Neuron (in vitro differentiated cells): ENCODE measurements around the gene ARMH3.

Experiments
- H2AFZ ChIP-seq: one replicate; pipeline ENCODE4 v1.6.1; 2013; ENCODE audit warnings: low read depth, mild to moderate bottlenecking, inconsistent platforms, low read length, moderate library complexity
- H3K27me3 ChIP-seq: one replicate; pipeline ENCODE4 v1.6.1; 2013; ENCODE audit warnings: low read length; ENCODE audit not compliant: insufficient read depth
- H3K36me3 ChIP-seq: one replicate; pipeline ENCODE4 v1.6.1; 2013; ENCODE audit warnings: low read length; ENCODE audit not compliant: insufficient read depth
- H3K4me1 ChIP-seq: one replicate; pipeline ENCODE4 v1.6.1; 2013; ENCODE audit warnings: low read length; ENCODE audit not compliant: insufficient read depth
- H3K4me3 ChIP-seq: 2 replicates; pipeline ENCODE4 v1.5.1; 2013; ENCODE audit warnings: mild to moderate bottlenecking, low read length, moderate library complexity
- H3K9me3 ChIP-seq: one replicate; pipeline ENCODE4 v1.6.1; 2013; ENCODE audit warnings: low read length

ARMH3 gene

DNA sequence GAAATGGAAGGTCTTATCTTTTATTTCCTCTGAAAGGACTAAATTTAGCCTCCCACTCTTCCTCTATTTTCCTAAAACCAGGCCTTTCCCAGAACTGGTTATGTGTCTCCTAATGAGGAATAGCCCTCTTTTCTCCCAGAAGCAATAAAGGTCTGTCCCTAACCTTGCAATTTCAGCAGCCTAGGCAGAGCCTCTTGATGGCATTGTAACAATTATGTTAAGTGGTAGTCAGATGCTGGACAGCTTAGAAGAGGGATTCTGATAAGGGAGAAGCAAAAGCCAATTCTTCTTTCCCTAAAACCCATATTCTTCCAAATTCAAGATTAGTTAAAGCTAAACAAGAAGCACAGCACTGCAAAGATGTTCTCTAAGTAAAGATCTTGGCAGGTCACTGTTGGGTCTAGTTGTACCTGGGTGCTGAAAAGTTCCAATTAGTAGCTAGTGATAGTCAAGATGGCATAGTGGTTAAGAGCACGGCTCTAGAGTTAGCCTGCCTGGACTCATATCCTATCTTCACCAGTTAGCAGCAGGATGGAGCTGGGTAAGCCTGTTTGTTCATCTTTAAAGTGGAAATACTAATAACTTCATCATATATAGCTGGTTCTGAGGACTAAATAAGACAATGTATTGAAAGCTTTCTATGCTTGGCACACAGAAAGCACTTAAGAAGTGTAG lies 198.0 kb downstream of the ARMH3 start:
- Histone ChIP-seq H2AFZ (no peak overlapping the region), H3K36me3 (no peaks in the 10 kb centered on the region), H3K4me3 (no peak overlapping the region), H3K4me1 (no peaks in the 10 kb centered on the region), H3K27me3 (no peaks in the 10 kb centered on the region), H3K9me3 (no peaks in the 10 kb centered on the region)

DNA sequence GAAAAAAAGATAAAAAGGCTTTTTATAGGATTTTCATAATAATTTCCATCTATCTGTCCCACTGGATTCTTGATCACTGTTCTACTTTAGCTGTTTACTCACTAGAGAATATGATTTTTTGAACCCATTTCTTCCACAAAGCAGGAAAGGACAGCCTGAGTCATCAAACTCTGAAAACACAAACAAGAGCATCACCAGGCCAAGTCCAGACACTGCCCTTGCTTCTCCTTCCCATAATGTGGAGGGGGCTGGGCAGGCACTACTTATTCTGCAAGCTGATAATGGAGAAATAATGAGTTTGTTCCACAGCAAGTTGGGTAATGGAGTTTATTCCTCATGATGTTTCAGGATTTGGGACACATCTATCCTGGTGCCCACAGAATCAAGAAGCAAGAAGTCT lies 199.3 kb downstream of the ARMH3 start:
- H3K9me3 ChIP-seq, result no peaks in the 10 kb centered on the region
- no peak overlapping the region for H3K4me3 ChIP-seq
- no peaks in the 10 kb centered on the region for H3K4me1 ChIP-seq
- no peak overlapping the region for H2AFZ ChIP-seq
- H3K27me3 ChIP-seq, result no peaks in the 10 kb centered on the region
- H3K36me3 ChIP-seq, result no peaks in the 10 kb centered on the region

DNA sequence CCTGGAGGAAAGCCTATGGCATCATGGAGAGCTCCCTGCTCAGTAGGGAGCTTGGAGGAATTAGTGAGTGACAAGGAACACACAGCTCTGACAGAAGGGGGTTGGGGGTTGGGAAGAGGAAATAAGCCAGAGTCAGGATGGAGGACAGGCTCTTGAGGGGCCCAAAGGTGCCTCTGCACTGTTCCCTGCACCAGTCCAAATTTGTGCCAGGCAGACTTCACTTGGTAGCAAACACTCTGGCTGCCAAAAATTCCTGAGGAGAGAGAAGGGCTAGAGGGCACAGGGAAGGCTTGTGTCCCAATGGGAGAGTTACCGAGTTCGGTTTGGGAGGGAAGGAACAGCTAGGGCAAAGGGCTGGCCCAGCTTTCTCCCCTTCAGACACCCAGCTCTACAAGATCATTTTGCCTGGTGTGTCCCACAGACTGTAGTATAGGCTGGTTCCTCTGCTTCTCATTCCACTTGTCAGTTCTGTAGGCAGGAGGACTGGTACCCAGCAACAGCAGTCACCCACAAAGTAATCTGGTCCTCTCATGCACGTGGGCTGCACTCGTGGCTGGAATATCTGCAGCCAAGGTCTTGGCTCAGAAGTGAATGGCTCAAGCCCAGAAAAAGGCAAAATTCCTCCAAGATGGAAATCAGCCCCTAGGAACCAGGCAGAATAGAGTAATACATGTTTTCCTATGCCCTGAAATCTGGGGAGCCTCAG lies 204.4 kb downstream of the ARMH3 start:
- Histone ChIP-seq H3K4me1 (no peaks in the 10 kb centered on the region), H3K4me3 (no peak overlapping the region), H3K9me3 (no peaks in the 10 kb centered on the region), H3K36me3 (peaks cover 2% of the 10 kb centered on the region), H3K27me3 (no peaks in the 10 kb centered on the region), H2AFZ (no peak overlapping the region)

DNA sequence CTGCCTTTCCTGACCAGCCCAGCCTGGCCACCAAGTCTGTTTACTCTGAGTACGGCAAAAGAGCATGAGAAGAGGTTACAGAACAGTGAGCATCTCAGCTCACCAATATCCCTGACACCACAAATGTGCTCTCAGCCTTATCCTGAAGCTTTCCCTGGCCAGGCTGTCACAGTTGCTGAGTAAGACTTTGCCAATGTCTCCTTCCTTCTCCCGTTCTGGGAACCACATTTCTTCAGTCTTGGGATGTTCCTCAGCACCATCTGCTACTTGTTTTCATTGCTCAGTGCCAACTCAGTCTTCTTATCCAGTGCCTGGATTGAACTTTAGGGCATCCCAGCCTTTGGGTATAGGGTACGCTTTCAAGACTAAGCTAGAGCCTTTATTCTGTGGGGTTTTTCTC lies 205.2 kb downstream of the ARMH3 start:
- H3K4me3 ChIP-seq, result no peak overlapping the region
- H3K4me1 ChIP-seq, result no peaks in the 10 kb centered on the region
- H3K27me3 ChIP-seq, result no peaks in the 10 kb centered on the region
- peaks cover 3% of the 10 kb centered on the region for H3K36me3 ChIP-seq
- H3K9me3 ChIP-seq, result no peaks in the 10 kb centered on the region
- H2AFZ ChIP-seq, result no peak overlapping the region

DNA sequence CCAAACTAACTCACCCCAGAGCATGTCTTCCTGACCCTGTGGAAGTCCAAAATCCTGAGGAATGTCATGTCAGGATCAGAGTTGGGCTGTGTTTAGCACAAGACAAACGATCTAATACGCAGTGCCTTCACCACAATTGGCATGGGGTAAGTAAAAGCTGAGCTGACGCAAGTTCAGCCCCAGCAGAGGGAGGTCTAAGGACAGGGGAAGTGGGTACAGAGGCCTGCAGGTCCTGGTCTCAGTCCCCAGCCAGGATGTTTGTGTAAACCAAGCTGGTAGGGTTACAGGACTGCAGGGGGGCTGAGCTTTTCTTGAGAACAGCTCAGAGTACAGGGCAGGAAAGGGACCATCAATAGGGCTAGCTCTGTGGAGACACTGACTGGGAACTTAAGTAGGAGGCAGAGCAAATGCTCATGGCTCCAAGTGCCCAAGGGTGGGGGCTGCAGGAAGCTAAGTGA lies 207.1 kb downstream of the ARMH3 start:
- H3K9me3 ChIP-seq, result no peaks in the 10 kb centered on the region
- H2AFZ ChIP-seq, result no peak overlapping the region
- H3K4me3 ChIP-seq, result no peak overlapping the region
- no peaks in the 10 kb centered on the region for H3K27me3 ChIP-seq
- H3K36me3 ChIP-seq, result peaks cover 5% of the 10 kb centered on the region
- no peaks in the 10 kb centered on the region for H3K4me1 ChIP-seq

DNA sequence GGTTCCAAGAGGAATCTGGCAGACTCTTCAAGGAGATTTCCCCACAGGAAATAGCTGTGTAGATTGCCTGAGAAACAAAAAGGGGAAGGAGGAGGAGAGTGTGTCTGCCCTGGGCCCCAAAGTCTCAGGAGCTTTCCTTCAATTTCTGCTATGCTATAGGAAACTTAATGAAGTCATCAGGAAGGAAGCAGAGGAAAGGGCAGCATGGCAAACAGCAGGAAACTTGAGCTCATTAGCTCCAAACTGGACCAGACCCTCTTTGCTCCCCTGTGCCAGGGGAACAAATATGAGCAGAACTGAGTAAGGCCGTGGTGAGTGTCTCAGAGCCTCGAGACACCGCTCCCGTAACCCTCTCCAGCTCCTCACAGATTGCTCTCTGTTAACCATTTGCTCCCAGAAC lies 207.6 kb downstream of the ARMH3 start:
- Histone ChIP-seq H3K36me3 (peaks cover 5% of the 10 kb centered on the region), H3K27me3 (no peaks in the 10 kb centered on the region), H3K4me3 (no peak overlapping the region), H3K4me1 (no peaks in the 10 kb centered on the region), H2AFZ (no peak overlapping the region), H3K9me3 (no peaks in the 10 kb centered on the region)

DNA sequence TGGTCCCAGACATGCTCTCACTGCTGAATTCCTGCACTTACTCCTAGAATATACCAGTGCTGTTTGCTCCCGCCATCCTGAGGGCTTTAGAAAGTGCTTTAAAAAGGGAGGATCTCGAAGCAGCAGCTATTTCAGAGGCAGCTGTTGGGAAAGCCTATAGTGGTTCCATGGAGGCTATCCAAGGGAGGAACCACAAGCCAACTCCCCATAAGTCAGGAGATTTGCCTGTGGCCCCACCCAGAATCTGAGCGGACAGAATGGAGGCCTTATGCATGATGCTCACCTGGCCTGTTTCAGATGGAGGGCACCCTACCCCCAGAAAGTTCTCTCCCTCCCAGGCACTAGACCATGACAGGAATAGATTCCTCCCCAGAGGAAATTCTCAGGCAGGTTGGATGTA lies 210.1 kb downstream of the ARMH3 start:
- H3K36me3 ChIP-seq, result peaks cover 5% of the 10 kb centered on the region
- H3K9me3 ChIP-seq, result no peaks in the 10 kb centered on the region
- H3K27me3 ChIP-seq, result no peaks in the 10 kb centered on the region
- no peak overlapping the region for H3K4me3 ChIP-seq
- no peak overlapping the region for H2AFZ ChIP-seq
- H3K4me1 ChIP-seq, result peaks cover 2% of the 10 kb centered on the region

DNA sequence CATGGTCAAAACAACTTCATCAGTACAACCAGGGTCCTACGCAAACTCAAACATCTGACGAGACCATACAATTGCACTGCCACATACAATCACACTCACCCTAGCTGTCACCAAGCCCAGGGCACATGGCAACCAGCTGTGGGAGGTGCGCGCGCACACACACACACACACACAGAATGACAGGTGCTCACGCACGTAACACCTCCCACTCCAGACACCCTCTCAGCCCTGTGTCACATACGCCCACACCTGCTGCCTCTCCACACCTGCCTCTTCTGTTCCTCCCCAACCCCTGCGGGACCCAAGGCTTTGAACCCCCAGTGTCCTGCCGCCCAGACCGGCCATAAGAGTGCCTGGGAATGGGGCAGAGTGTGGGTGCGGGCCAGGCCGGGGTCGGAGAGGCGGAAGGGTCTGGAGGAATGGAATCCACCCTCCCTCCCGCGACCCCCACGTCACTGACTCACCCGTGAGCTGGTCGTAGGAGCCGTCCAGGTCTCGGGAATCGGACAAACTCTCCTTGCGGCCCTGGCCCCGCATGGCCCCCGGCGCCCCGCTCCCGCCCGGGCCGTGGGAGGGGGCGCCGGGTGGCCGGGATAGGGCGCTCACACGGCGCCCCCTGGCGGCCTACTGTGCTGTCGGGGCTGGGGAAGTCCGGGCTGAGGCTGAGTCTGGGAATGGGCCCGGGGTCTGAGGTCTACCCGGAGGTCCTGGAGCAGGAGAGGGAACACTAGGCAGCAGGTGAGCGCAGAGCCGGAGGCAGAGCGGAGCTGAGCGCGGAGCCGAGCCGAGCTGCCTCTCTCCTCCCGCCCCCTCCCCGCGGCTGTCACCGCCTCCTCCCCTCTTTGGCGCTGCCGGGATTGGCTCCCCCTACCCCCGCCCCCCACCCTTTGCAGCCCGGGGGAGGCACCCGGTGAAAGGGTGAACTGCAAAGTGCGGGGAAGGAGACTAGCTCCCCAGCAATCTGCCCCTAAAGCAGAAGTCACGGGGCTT lies 212.6 kb downstream of the ARMH3 start, which contains the start of gene KCNIP2:
TSS of gene KCNIP2 (minus strand) at position 769 of the 990 bp plus-strand sequence. CDS start at position 537, 232 bp downstream.
- no peak within 1 kb of the TSS for H3K4me3 ChIP-seq
- no peaks in the 10 kb centered on the region for H3K9me3 ChIP-seq
- peaks cover 5% of the 10 kb centered on the region for H3K36me3 ChIP-seq
- H2AFZ ChIP-seq, result no peak within 1 kb of the TSS
- peaks cover 19% of the 10 kb centered on the region for H3K4me1 ChIP-seq
- H3K27me3 ChIP-seq, result no peaks in the 10 kb centered on the region

DNA sequence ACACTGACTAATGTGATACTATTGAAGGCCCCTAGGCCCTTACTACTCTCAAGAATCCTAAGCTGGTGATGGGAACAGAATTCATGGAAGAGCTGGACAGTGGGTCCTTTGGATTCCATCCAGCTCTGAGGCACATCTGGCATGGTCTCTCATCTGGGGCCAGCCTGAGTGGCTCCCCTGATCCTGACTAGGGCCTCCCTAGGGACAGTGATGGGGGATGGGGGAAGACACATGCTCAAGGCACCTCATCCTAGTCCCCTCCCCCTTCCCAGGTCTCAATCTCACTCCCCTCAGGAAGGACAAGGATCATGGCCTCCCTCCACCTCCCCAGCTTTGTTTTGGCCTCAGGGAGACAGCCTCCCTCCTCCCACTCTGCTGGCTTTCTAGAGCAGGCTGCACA lies 214.1 kb downstream of the ARMH3 start:
- H3K9me3 ChIP-seq, result no peaks in the 10 kb centered on the region
- H3K27me3 ChIP-seq, result no peaks in the 10 kb centered on the region
- H3K36me3 ChIP-seq, result peaks cover 3% of the 10 kb centered on the region
- H2AFZ ChIP-seq, result no peak overlapping the region
- no peak overlapping the region for H3K4me3 ChIP-seq
- H3K4me1 ChIP-seq, result peaks cover 21% of the 10 kb centered on the region

DNA sequence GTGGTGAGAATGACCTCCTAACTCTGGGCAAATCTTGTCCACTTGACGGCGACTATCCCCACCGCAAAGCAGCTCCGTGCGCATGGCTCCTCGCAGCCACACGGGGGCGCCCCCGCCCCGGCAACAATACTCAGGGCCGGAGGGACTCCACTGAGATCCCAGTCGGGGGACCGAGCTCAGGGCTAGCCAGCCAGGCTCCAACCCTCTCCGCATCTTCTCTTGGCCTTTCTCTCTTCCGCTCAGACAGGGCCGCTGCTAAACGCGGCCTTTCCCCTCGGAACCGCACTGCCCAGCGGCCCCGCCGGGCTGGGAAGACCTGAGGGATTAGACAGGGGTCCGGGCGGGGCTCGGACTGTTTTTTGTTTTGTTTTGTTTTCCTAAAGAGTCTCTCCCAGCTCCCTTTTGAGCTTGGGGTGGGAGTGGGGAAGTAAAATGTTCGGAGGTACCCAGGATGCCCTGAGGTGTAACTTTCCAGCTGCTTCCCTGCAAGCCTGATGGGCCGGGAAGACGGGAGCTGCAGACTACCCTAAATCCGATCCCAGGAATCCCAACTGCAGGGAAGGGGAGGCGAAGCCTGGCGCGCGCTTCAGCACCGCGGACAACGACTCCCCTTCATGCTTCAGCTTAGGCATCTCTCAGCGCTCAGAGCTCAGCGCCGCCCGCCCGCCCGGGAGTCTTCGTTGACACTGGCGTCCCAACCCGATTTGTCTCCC lies 215.1 kb downstream of the ARMH3 start:
- Histone ChIP-seq H3K9me3 (no peaks in the 10 kb centered on the region), H2AFZ (no peak overlapping the region), H3K27me3 (no peaks in the 10 kb centered on the region), H3K36me3 (peaks cover 3% of the 10 kb centered on the region), H3K4me3 (peak overlapping the region; percentile 16), H3K4me1 (peaks cover 21% of the 10 kb centered on the region)

DNA sequence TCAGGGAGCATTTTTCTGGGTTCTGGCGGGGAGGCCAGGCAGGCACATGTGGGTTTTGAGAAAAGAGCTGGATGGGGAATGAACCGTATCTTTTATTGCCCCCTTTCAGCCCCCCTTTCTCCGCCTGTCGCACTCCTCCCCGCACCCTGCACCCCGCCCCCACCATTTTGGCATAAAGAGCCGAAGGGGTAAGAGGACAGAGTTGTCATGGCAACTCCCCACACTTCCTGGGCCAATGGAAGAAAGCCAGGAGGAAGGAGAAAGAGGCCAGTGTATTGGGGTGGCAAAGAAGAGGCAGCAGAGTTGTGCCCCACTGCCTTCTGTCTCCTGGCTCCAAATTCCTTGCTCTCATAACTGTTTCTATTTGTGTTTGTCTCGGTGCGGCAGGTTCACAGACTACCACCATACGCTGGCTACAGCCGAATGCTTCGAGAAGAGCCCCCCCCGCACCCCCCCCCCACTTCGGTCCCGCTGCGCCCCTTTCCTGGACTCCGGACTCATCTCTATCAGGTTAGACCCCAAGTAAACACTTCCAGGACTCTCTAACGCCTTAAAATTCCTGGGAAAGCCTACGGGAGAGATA lies 215.8 kb downstream of the ARMH3 start:
- H3K4me3 ChIP-seq, result peak overlapping the region; percentile 36
- H3K9me3 ChIP-seq, result no peaks in the 10 kb centered on the region
- peaks cover 24% of the 10 kb centered on the region for H3K4me1 ChIP-seq
- no peaks in the 10 kb centered on the region for H3K27me3 ChIP-seq
- H2AFZ ChIP-seq, result no peak overlapping the region
- H3K36me3 ChIP-seq, result no peaks in the 10 kb centered on the region

DNA sequence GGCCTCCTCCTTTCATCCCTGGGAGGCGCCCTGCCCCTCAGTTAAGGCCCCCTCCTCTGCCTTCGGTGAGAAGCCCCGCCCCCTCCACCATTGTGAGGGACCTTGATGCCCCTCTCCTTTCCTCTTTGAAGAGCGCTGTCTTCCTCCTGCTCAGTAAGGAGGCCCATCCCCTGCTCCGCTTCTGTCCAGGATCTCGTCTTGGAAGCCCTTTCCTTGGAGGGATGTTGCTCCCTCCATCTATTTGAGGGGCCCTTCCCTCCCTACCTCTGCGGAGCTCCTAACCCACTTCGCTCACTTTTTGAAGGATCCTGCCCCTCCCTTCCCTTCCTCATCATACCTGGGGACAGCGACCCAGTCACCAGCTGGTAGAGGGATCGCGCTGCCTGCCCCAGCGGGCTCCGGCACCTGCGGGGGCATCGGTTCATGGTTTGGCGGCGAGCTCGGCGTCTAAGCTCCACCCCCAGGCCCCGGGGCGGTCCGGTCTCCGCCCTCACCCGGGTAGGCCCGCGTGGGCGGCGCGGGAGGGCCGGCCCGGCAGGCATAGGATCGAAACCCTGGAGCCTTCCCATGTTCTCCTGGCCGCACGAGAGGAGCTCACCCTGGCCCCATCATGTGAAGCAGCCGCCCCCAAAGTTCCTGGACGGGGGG lies 216.4 kb downstream of the ARMH3 start:
- Histone ChIP-seq H3K36me3 (no peaks in the 10 kb centered on the region), H3K4me1 (peaks cover 27% of the 10 kb centered on the region), H2AFZ (no peak overlapping the region), H3K4me3 (peak overlapping the region; percentile 42), H3K27me3 (no peaks in the 10 kb centered on the region), H3K9me3 (no peaks in the 10 kb centered on the region)
